K562 (cell line): ENCODE measurements around the gene CCDC74B. TPM values are rescaled to one million over a fixed set of nuclear protein-coding genes. Genes with fewer than 3 reads are reported as not detected.
"Not testable (repeated sequence)": the region's sequence is repeated elsewhere in the genome, so short reads cannot be mapped to it uniquely, and the experiment has no call there.

Source experiments
- ATAC-seq: fragments of 200-7000 bp; cut with Tn5 transposase; 3 replicates; pipeline ENCODE4 v1.9.1; 2020; ENCODE audit warnings: moderate library complexity
- Bru-seq: library from RNA; stranded (reverse); fragments of 400-500 nt; gene quantifications from one replicate; lab custom pipeline; 2021; lab: Mats Ljungman, UMichigan
- BruChase-seq, 2 experiments: library from RNA; stranded (reverse); fragments of 400-500 nt; gene quantifications; one replicate each; lab custom pipeline; 2021; lab: Mats Ljungman, UMichigan
- BruUV-seq: library from RNA; stranded (reverse); fragments of 400-500 nt; replicated peaks from 2 replicates; lab custom pipeline; 2021; lab: Mats Ljungman, UMichigan
- CTCF ChIA-PET: fragments of 300-600 bp; formaldehyde crosslinking; extraction: SDS; loops from one replicate; lab custom pipeline; 2021; ENCODE audit warnings: low intra/inter-chr PET ratio; lab: Yijun Ruan, JAX
- POLR2A ChIA-PET: fragments of 300-600, 350-650 bp; sonication (Branson Sonifier 250); formaldehyde crosslinking; extraction: SDS; loops from one replicate; lab custom pipeline; 2021; ENCODE audit warnings: antibody characterized with exemption, inconsistent platforms; lab: Yijun Ruan, JAX
- DNase-seq, 4 experiments: peaks; one replicate each; pipeline versions ENCODE4 v3.0.0 to v3.0.0-alpha.2; 2011 to 2018; ENCODE audit warnings: low spot score in 3 of 4, mixed read lengths in 3 of 4; ENCODE audit errors: extremely low read depth in 1 of 4
- FAIRE-seq: peaks from 2 replicates; lab custom pipeline; 2011; peaks lifted over from hg19 to GRCh38; lab: Jason Lieb, UNC
- H2AFZ ChIP-seq: 2 replicates; pipeline ENCODE4 v1.6.0; 2011; ENCODE audit warnings: low read depth, low read length, control low read depth, inconsistent platforms
- H3K27ac ChIP-seq: fragments of 200-600 bp; 3 replicates; pipeline ENCODE4 v1.8.0; 2011; ENCODE audit warnings: low read depth, mild to moderate bottlenecking, control low read depth, inconsistent platforms, low read length, moderate library complexity, mixed read lengths; ENCODE audit errors: extremely low read depth
- H3K27me3 ChIP-seq, 2 experiments: fragments of 300-600 bp in 1 of 2; 2 replicates in 1 of 2; 3 replicates in 1 of 2; pipeline versions ENCODE4 v1.6.0 to v1.8.0; 2011; ENCODE audit warnings: inconsistent platforms in 2 of 2, low read length in 2 of 2, mild to moderate bottlenecking in 1 of 2, mixed read lengths in 1 of 2, moderate library complexity in 1 of 2; ENCODE audit not compliant: control insufficient read depth in 2 of 2, insufficient read depth in 2 of 2
- H3K36me3 ChIP-seq: fragments of 300-600 bp; 3 replicates; pipeline ENCODE4 v1.8.0; 2011; ENCODE audit warnings: mild to moderate bottlenecking, low read length, inconsistent platforms; ENCODE audit not compliant: control insufficient read depth, insufficient read depth
- H3K4me1 ChIP-seq, 2 experiments: fragments of 200-600 bp in 1 of 2; replicated peaks in 1 of 2; 2 replicates in 1 of 2; 3 replicates in 1 of 2; pipeline versions ENCODE4 v1.5.1 to v1.8.0; 2011; ENCODE audit warnings: inconsistent platforms in 2 of 2, low read length in 2 of 2, mild to moderate bottlenecking in 1 of 2, mixed read lengths in 1 of 2, moderate library complexity in 1 of 2; ENCODE audit not compliant: control insufficient read depth in 2 of 2, insufficient read depth in 2 of 2
- H3K4me2 ChIP-seq: 2 replicates; pipeline ENCODE4 v1.6.1; 2011; ENCODE audit warnings: low read length, control low read depth, inconsistent platforms, mixed read lengths; ENCODE audit not compliant: insufficient read depth
- H3K4me3 ChIP-seq: fragments of 200-600 bp; sonication (generic), shearing (Covaris generic); 2 replicates; pipeline ENCODE4 v1.5.1; 2016; ENCODE audit warnings: control low read depth, inconsistent platforms
- H3K79me2 ChIP-seq: fragments of 200-600 bp; 3 replicates; pipeline ENCODE4 v1.8.0; 2011; ENCODE audit warnings: low read length, inconsistent platforms; ENCODE audit not compliant: control insufficient read depth, insufficient read depth
- H3K9ac ChIP-seq, 2 experiments: 2 replicates each; pipeline versions ENCODE4 v1.6.0 to v1.6.1; 2011; ENCODE audit warnings: low read depth in 2 of 2, low read length in 2 of 2, control low read depth in 1 of 2, inconsistent platforms in 1 of 2, mild to moderate bottlenecking in 1 of 2, mixed read lengths in 1 of 2; ENCODE audit not compliant: insufficient read depth in 1 of 2
- H3K9me1 ChIP-seq: one replicate; pipeline ENCODE4 v1.6.0; 2011; ENCODE audit warnings: inconsistent platforms, mild to moderate bottlenecking, low read length, moderate library complexity; ENCODE audit not compliant: control insufficient read depth, insufficient read depth
- H3K9me3 ChIP-seq: replicated peaks from 2 replicates; pipeline ENCODE4 v1.5.1; 2011; ENCODE audit warnings: low read depth, low read length, inconsistent platforms; ENCODE audit not compliant: control insufficient read depth, insufficient read depth
- H4K20me1 ChIP-seq: replicated peaks from 2 replicates; pipeline ENCODE4 v1.6.1; 2011; ENCODE audit warnings: low read length, inconsistent platforms, mixed read lengths; ENCODE audit not compliant: control insufficient read depth, insufficient read depth
- CXXC5 ChIP-seq: fragments of 250-450 bp; sonication (Bioruptor Pico); IDR thresholded peaks from 2 replicates; pipeline ENCODE4 v1.8.0; 2022; ENCODE audit warnings: inconsistent platforms, mild to moderate bottlenecking, moderate library complexity
- EGR1 ChIP-seq: fragments of 450-650 bp; conservative IDR thresholded peaks from 2 replicates; pipeline ENCODE4 v1.6.1; 2017; ENCODE audit warnings: mild to moderate bottlenecking
- MEIS2 ChIP-seq: fragments of 450-650 bp; IDR thresholded peaks from 2 replicates; pipeline ENCODE4 v1.6.1; 2014; ENCODE audit warnings: mild to moderate bottlenecking; ENCODE audit not compliant: partially characterized antibody
- NRF1 ChIP-seq, 2 experiments: fragments of 450-650 bp; IDR thresholded peaks in 1 of 2; conservative IDR thresholded peaks in 1 of 2; 2 replicates each; pipeline ENCODE4 v1.6.1; 2014; ENCODE audit warnings: mild to moderate bottlenecking in 2 of 2
- PBX2 ChIP-seq, 2 experiments: IDR thresholded peaks in 1 of 2; conservative IDR thresholded peaks in 1 of 2; 2 replicates each; pipeline ENCODE4 v1.6.1; 2016; ENCODE audit warnings: low read depth in 2 of 2, mild to moderate bottlenecking in 1 of 2, missing compliant biosample characterization in 1 of 2, missing genetic modification characterization in 1 of 2, moderate library complexity in 1 of 2
- PKNOX1 ChIP-seq: fragments of 450-650 bp; IDR thresholded peaks from 2 replicates; pipeline ENCODE4 v1.6.1; 2016
- POLR2G ChIP-seq: fragments of 200-400 bp; formaldehyde crosslinking; IDR thresholded peaks from 2 replicates; pipeline ENCODE4 v1.6.1; 2017; ENCODE audit warnings: low read depth, mild to moderate bottlenecking, antibody characterized with exemption, low read length, moderate library complexity
- RFX1 ChIP-seq: fragments of 450-650 bp; IDR thresholded peaks from 2 replicates; pipeline ENCODE4 v1.6.1; 2016; ENCODE audit warnings: mild to moderate bottlenecking, moderate library complexity
- SMAD4 ChIP-seq: fragments of 250-450 bp; sonication (Bioruptor Pico); conservative IDR thresholded peaks from 2 replicates; pipeline ENCODE4 v1.8.0; 2021; ENCODE audit warnings: inconsistent platforms, mild to moderate bottlenecking, moderate library complexity
- WGBS: fragments of 100-300 bp; shearing (Covaris generic); methylation state at CpG from one replicate; pipeline ENCODE4 v1.1.6; 2016; ENCODE audit warnings: low coverage, mixed read lengths; ENCODE audit not compliant: insufficient coverage; ENCODE audit errors: missing lambda C conversion rate; 5-methylcytosine and 5-hydroxymethylcytosine counted together
- in situ Hi-C: fragments of 300-500 bp; cut with MboI; formaldehyde crosslinking; loops from 4 replicates; pipeline ENCODE4 v1.15.0; 2018; ENCODE audit warnings: inconsistent platforms, mixed read lengths
- intact Hi-C: fragments of 100-400 bp; cut with micrococcal nuclease; formaldehyde crosslinking; loops from 2 replicates; pipeline ENCODE4 v1.14.2; 2022
- long read RNA-seq, 3 experiments: library from polyadenylated mRNA in 2 of 3; library from RNA in 1 of 3; unstranded in 2 of 3; stranded (forward) in 1 of 3; transcript quantifications; one replicate each; pipeline ENCODE4 v2.0.0, GENCODE V29; 2019 to 2022
- polyA minus RNA-seq, 3 experiments: library from RNA; depleted of rRNA, polyadenylated mRNA; stranded (reverse); fragments of >200 nt; gene quantifications; 2 replicates each; pipeline ENCODE4 v1.2.3, GENCODE V29; 2011
- polyA plus RNA-seq, 8 experiments: library from polyadenylated mRNA; depleted of rRNA in 4 of 8; stranded (reverse) in 5 of 8; unstranded in 3 of 8; fragments of >200 nt; fragmentation: Nextera tagmentation in 2 of 8; fragmentation: Illumina TruSeq in 1 of 8; extraction: Ambion mirVana in 2 of 8; extraction: Trizol in 1 of 8; gene quantifications; 2 replicates each; pipeline versions ENCODE4 v1.2.1 to v1.2.3, GENCODE V29; 2011 to 2014; ENCODE audit warnings: inconsistent platforms in 1 of 8, missing spikeins in 1 of 8
- total RNA-seq, 7 experiments: library from RNA; depleted of rRNA in 6 of 7; stranded (reverse); fragments of >200 nt in 6 of 7; fragmentation: Illumina TruSeq in 2 of 7; extraction: Trizol in 2 of 7; gene quantifications; 2 replicates each; pipeline versions ENCODE4 v1.2.1 to v1.2.3, GENCODE V29; 2011 to 2021; ENCODE audit warnings: low replicate concordance in 1 of 7

CCDC74B gene
- 4.0 and 15.6 TPM in 2 replicates for total RNA-seq (2011; cell fraction: chromatin; rRNA removed; ENCODE audit: low replicate concordance)
- total RNA-seq (2011; cell fraction: nucleolus; rRNA removed), result 8.2 and 11.2 TPM in 2 replicates
- 6.4 and 6.6 TPM in 2 replicates for total RNA-seq (2011; cell fraction: nucleoplasm; rRNA removed)
- 0.59 and 0.65 TPM in 2 replicates for total RNA-seq (2014; rRNA removed)
- total RNA-seq (2014; rRNA removed; fragmentation: Illumina TruSeq; extraction: Trizol), result 0.11 and 0.19 TPM in 2 replicates
- total RNA-seq (2015; rRNA removed; fragmentation: Illumina TruSeq; extraction: Trizol), result 0.25 and 0.57 TPM in 2 replicates
- 1.0 and 1.4 TPM in 2 replicates for total RNA-seq (2021)
- polyA plus RNA-seq (2011; rRNA removed), result 1.2 and 2.1 TPM in 2 replicates
- polyA plus RNA-seq (2011; cell fraction: cytosol; rRNA removed), result 0.68 and 1.6 TPM in 2 replicates
- polyA plus RNA-seq (2011; cell fraction: nucleus; rRNA removed), result 16.4 and 25.1 TPM in 2 replicates
- 2.9 and 6.0 TPM in 2 replicates for polyA plus RNA-seq (2012)
- 0.28 and 0.45 TPM in 2 replicates for polyA plus RNA-seq (2014; fragmentation: Illumina TruSeq; extraction: Trizol)
- polyA plus RNA-seq (2014; fragmentation: Nextera tagmentation; extraction: Ambion mirVana), result under 1 TPM in 1 of 2 experiments, not detected in 1; 0.04 TPM
- polyA plus RNA-seq (2014; rRNA removed), result 1.5 and 1.6 TPM in 2 replicates
- 0.18 and 0.42 TPM in 2 replicates for polyA minus RNA-seq (2011; rRNA and poly(A)+ RNA removed)
- 0.36 TPM in 1 of 2 replicates, not detected in the other for polyA minus RNA-seq (2011; cell fraction: cytosol; rRNA and poly(A)+ RNA removed)
- 1.9 TPM in 2 replicates for polyA minus RNA-seq (2011; cell fraction: nucleus; rRNA and poly(A)+ RNA removed)
- Bru-seq, nascent RNA, result percentile 12 among the genes with signal in this experiment
- BruChase-seq, experiment 1, labeled RNA remaining after a 2-hour chase, result percentile 30 among the genes with signal in this experiment
- BruChase-seq, experiment 2, labeled RNA remaining after a 6-hour chase, result percentile 39 among the genes with signal in this experiment
- long read RNA-seq, experiment 1, partial matches to known transcripts, result 0 of 1 reads
- long read RNA-seq, experiment 1, other reads (novel, unspliced or antisense), result 0 of 1 reads
- long read RNA-seq, experiment 2, result 0 reads
- long read RNA-seq, experiment 3, partial matches to known transcripts, result 0 of 1 reads
- long read RNA-seq, experiment 3, other reads (novel, unspliced or antisense), result 1 of 1 reads

- H3K9me3 ChIP-seq; H3K36me3 ChIP-seq; H3K9me1 ChIP-seq; POLR2A ChIA-PET; H3K27me3 ChIP-seq; H3K27ac ChIP-seq; H3K4me2 ChIP-seq; H3K79me2 ChIP-seq; H4K20me1 ChIP-seq; FAIRE-seq; CTCF ChIA-PET; intact Hi-C loops; BruUV-seq; H2AFZ ChIP-seq; TF ChIP-seq PBX2 (CRISPR knock-in tag; IDR thresholded peaks at IDR 0.05; ENCODE audit: low read depth): not testable (repeated sequence)
- H3K9ac ChIP-seq, result peak within 1 kb of the TSS in 1 of 2 experiments; percentile 45; a peak in 1 of 4 replicates
- TF ChIP-seq NRF1 (conservative IDR thresholded peaks at IDR 0.05 in 1 of 2, IDR thresholded peaks at IDR 0.05 in 1 of 2) (peak in 1 of 2 experiments; percentile 18; a peak in 2 of 4 replicates), SMAD4 (CRISPR knock-in tag) (0 out of 2 replicates have a peak, but pooled peaks have one; percentile 20), CXXC5 (CRISPR knock-in tag) (0 out of 2 replicates have a peak, but pooled peaks have one; percentile 16), EGR1 (peak; percentile 60), PBX2 (tag; conservative IDR thresholded peaks at IDR 0.05; ENCODE audit: low read depth) (peak; percentile 54), MEIS2 (peak; percentile 87), POLR2G (peak; percentile 59), RFX1 (peak; percentile 91), PKNOX1 (peak; percentile 90)
- ATAC-seq, result peak; percentile 79
- peak in 1 of 4 experiments; percentile 60 for DNase-seq
- in situ Hi-C loops, result loop anchor here (5.0 kb wide), 1 partner anchor 1377 kb away; no protein-coding TSS in a partner anchor
- peaks cover 0 to 11% of the 10 kb centered on the region in 2 experiments; a peak in 2 of 5 replicates for H3K4me1 ChIP-seq
- WGBS, result 22% methylated on average over 16 of the region's 30 CpGs
- H3K4me3 ChIP-seq, result peak within 1 kb of the TSS; percentile 18; the same call in 1 of the 2 replicates
Measured at GRCh38 chr2:130145006-130145414, at the start of gene CCDC74B. Gene CCDC74B (minus strand): TSS chr2:130145112. CDS start chr2:130144996, 116 bp downstream.
